ENCODE results near the gene HHIPL1.

Gene HHIPL1

GRCh38 chr14:99674064-99674650 lies 29.2 kb downstream of the HHIPL1 start:
- H3K9me3 ChIP-seq (ENCODE audit: insufficient read depth, low read length) = no peaks in the 10 kb centered on the region; the same call in 1 of the 2 replicates
- H3K4me2 ChIP-seq (ENCODE audit: low read length) = no peak overlapping the region
- H2AFZ ChIP-seq (ENCODE audit: low read depth, low read length) = no peak overlapping the region
- no peaks in the 10 kb centered on the region for H3K79me2 ChIP-seq (ENCODE audit: low read length)
- no peaks in the 10 kb centered on the region for H3K27me3 ChIP-seq (ENCODE audit: low read depth, low read length)
- TF ChIP-seq CTCF (IDR thresholded peaks at IDR 0.05; ENCODE audit: low read depth, low read length) (no peak), EZH2phosphoT487 (IDR thresholded peaks at IDR 0.05; ENCODE audit: low read depth) (no peak)
- H3K9ac ChIP-seq (ENCODE audit: low read length) = no peak overlapping the region
- H3K4me3 ChIP-seq (ENCODE audit: low read length) = no peak overlapping the region
- H3K36me3 ChIP-seq (replicated peaks; ENCODE audit: low read depth, low read length) = no peaks in the 10 kb centered on the region
- no peaks in the 10 kb centered on the region for H4K20me1 ChIP-seq (ENCODE audit: insufficient read depth, low read length)
- no peak overlapping the region for H3K27ac ChIP-seq (ENCODE audit: low read length)
- peaks cover 12% of the 10 kb centered on the region for H3K4me1 ChIP-seq (ENCODE audit: low read length)

- H2AFZ ChIP-seq (ENCODE audit: low read depth, low read length) = no peak overlapping the region
- TF ChIP-seq CTCF (IDR thresholded peaks at IDR 0.05; ENCODE audit: low read depth, low read length) (no peak), EZH2phosphoT487 (IDR thresholded peaks at IDR 0.05; ENCODE audit: low read depth) (no peak)
- no peaks in the 10 kb centered on the region for H3K79me2 ChIP-seq (ENCODE audit: low read length)
- no peak overlapping the region for H3K4me3 ChIP-seq (ENCODE audit: low read length)
- no peaks in the 10 kb centered on the region for H3K27me3 ChIP-seq (ENCODE audit: low read depth, low read length)
- H3K9ac ChIP-seq (ENCODE audit: low read length) = no peak overlapping the region
- H3K36me3 ChIP-seq (replicated peaks; ENCODE audit: low read depth, low read length) = no peaks in the 10 kb centered on the region
- H3K4me2 ChIP-seq (ENCODE audit: low read length) = no peak overlapping the region
- no peaks in the 10 kb centered on the region for H4K20me1 ChIP-seq (ENCODE audit: insufficient read depth, low read length)
- H3K27ac ChIP-seq (ENCODE audit: low read length) = no peak overlapping the region
- no peaks in the 10 kb centered on the region; the same call in 1 of the 2 replicates for H3K9me3 ChIP-seq (ENCODE audit: insufficient read depth, low read length)
- H3K4me1 ChIP-seq (ENCODE audit: low read length) = peaks cover 12% of the 10 kb centered on the region
Measured at GRCh38 chr14:99674776-99675381, 29.9 kb downstream of the HHIPL1 start.

- H3K27me3 ChIP-seq (ENCODE audit: low read depth, low read length) = no peaks in the 10 kb centered on the region
- H3K4me1 ChIP-seq (ENCODE audit: low read length) = peaks cover 12% of the 10 kb centered on the region
- H3K27ac ChIP-seq (ENCODE audit: low read length) = no peak overlapping the region
- H2AFZ ChIP-seq (ENCODE audit: low read depth, low read length) = no peak overlapping the region
- no peaks in the 10 kb centered on the region for H4K20me1 ChIP-seq (ENCODE audit: insufficient read depth, low read length)
- H3K4me2 ChIP-seq (ENCODE audit: low read length) = no peak overlapping the region
- no peaks in the 10 kb centered on the region; the same call in 1 of the 2 replicates for H3K9me3 ChIP-seq (ENCODE audit: insufficient read depth, low read length)
- no peaks in the 10 kb centered on the region for H3K79me2 ChIP-seq (ENCODE audit: low read length)
- TF ChIP-seq CTCF (IDR thresholded peaks at IDR 0.05; ENCODE audit: low read depth, low read length) (no peak), EZH2phosphoT487 (IDR thresholded peaks at IDR 0.05; ENCODE audit: low read depth) (no peak)
- H3K9ac ChIP-seq (ENCODE audit: low read length) = no peak overlapping the region
- H3K4me3 ChIP-seq (ENCODE audit: low read length) = no peak overlapping the region
- H3K36me3 ChIP-seq (replicated peaks; ENCODE audit: low read depth, low read length) = no peaks in the 10 kb centered on the region
Measured at GRCh38 chr14:99675382-99675835, 30.5 kb downstream of the HHIPL1 start.

GRCh38 chr14:99675951-99676350 lies 31.0 kb downstream of the HHIPL1 start:
- no peak overlapping the region for H3K9ac ChIP-seq (ENCODE audit: low read length)
- H2AFZ ChIP-seq (ENCODE audit: low read depth, low read length) = no peak overlapping the region
- H3K9me3 ChIP-seq (ENCODE audit: insufficient read depth, low read length) = no peaks in the 10 kb centered on the region; the same call in 1 of the 2 replicates
- H3K4me1 ChIP-seq (ENCODE audit: low read length) = peaks cover 12% of the 10 kb centered on the region
- no peak for TF ChIP-seq EZH2phosphoT487 (IDR thresholded peaks at IDR 0.05; ENCODE audit: low read depth)
- TF ChIP-seq CTCF (IDR thresholded peaks at IDR 0.05; ENCODE audit: low read depth, low read length) = no peak
- H3K4me3 ChIP-seq (ENCODE audit: low read length) = no peak overlapping the region
- no peaks in the 10 kb centered on the region for H3K36me3 ChIP-seq (replicated peaks; ENCODE audit: low read depth, low read length)
- no peak overlapping the region for H3K4me2 ChIP-seq (ENCODE audit: low read length)
- H3K27me3 ChIP-seq (ENCODE audit: low read depth, low read length) = no peaks in the 10 kb centered on the region
- H3K27ac ChIP-seq (ENCODE audit: low read length) = no peak overlapping the region
- no peaks in the 10 kb centered on the region for H3K79me2 ChIP-seq (ENCODE audit: low read length)
- H4K20me1 ChIP-seq (ENCODE audit: insufficient read depth, low read length) = no peaks in the 10 kb centered on the region

Data from OCI-LY3 (cell line).